Suprapubic skin (tissue), 4 donors: ENCODE results near the gene FEZF1.

Experiments used
- CTCF ChIP-seq, 2 donors: fragments of 200-600 bp in 1 of 2; fragments of 450-650 bp in 1 of 2; sonication (generic) in 1 of 2; IDR thresholded peaks; one replicate each; pipeline ENCODE4 v1.5.1; 2016 to 2019; ENCODE audit warnings: antibody characterized with exemption in 2 of 2, mild to moderate bottlenecking in 1 of 2, moderate library complexity in 1 of 2
- EP300 ChIP-seq: sonication (generic); formaldehyde crosslinking; IDR thresholded peaks from one replicate; pipeline ENCODE4 v1.6.1; 2017; ENCODE audit warnings: antibody characterized with exemption
- POLR2A ChIP-seq, 2 donors: fragments of 450-650 bp; IDR thresholded peaks; one replicate each; pipeline ENCODE4 v1.6.1; 2017; ENCODE audit warnings: antibody characterized with exemption in 2 of 2, mild to moderate bottlenecking in 2 of 2, moderate library complexity in 2 of 2
- POLR2AphosphoS5 ChIP-seq, 3 donors: sonication (generic); formaldehyde crosslinking; IDR thresholded peaks; one replicate each; pipeline ENCODE4 v1.6.1; 2017; ENCODE audit warnings: antibody characterized with exemption in 3 of 3

DNA sequence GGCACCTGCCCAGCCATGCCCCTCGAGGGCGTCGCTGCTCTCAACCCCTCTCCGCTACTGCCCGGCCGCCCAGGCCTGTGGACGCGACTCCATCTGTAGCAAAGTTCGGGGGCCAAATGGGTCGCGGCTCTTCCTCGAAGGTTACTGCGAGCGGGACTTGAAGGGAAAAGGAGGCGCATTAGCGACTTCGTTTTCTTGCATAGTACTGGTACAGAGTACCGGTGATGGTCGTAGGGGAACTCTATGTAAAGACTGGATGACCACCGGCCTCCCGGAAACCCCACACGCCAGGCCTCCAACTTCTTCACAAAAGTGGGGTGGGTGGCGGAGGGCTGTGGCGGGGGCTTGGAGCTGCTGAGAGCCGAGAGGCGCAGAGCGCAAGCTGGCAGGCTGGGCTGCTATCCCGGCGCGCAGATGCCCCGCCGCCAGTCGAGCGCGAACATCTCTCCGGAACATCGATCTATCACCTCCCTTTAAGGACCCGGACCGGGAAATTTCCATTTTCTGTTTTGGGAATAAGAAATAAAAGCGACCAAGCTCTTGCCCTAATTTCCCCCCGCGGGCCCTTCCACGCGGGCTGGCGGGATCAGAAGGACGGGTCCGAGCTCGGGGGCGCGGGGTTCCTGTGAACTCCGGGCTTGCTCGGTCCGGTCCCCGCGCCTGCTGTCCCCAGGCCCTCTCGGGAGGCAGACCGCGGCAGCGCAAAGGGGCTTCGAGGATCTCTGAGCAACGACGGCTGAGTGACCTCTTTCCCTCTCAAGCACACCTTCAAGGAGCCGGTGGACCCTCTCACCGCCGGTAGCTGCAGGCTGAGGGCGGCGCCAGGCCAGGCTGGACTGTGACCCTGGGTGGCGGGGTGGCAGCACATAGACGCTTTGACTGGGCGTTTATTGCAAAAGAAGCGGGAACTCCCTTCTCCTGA, 12.2 kb upstream of the FEZF1 start:
- no peak for TF ChIP-seq CTCF (IDR thresholded peaks at IDR 0.05)
- no peak for TF ChIP-seq POLR2A (IDR thresholded peaks at IDR 0.05)
- no peak for TF ChIP-seq EP300
- TF ChIP-seq POLR2AphosphoS5 (IDR thresholded peaks at IDR 0.05), result no peak
